MCF 10A (cell line): ENCODE measurements around the gene KCNN1. TPM values are rescaled to one million over a fixed set of nuclear protein-coding genes. Genes with fewer than 3 reads are reported as not detected.
A peak's percentile ranks its signal among the peaks of the same experiment; 100 is the strongest.

Experiments
- BruUV-seq: library from RNA; stranded (reverse); fragments of 400-500 nt; replicated peaks from 2 replicates; lab custom pipeline; 2021; lab: Mats Ljungman, UMichigan
- CTCF ChIA-PET: fragments of 300-600 bp; sonication (Branson Sonifier 250); formaldehyde crosslinking; extraction: SDS; loops from one replicate; lab custom pipeline; 2021; ENCODE audit warnings: antibody characterized with exemption, inconsistent platforms; lab: Yijun Ruan, JAX
- POLR2A ChIA-PET: fragments of 300-600, 350-650 bp; sonication (Branson Sonifier 250); formaldehyde crosslinking; extraction: SDS; loops from one replicate; lab custom pipeline; 2020; ENCODE audit warnings: antibody characterized with exemption, inconsistent platforms; lab: Yijun Ruan, JAX
- DNase-seq: peaks from one replicate; pipeline ENCODE4 v3.0.0-alpha.2; 2018; ENCODE audit not compliant: unreplicated experiment
- H3K27ac Mint-ChIP-seq: one replicate; pipeline ENCODE4 v1.8.0; 2022; ENCODE audit warnings: mild to moderate bottlenecking, low read depth, mixed read lengths; ENCODE audit not compliant: unreplicated experiment
- H3K27me3 Mint-ChIP-seq: one replicate; pipeline ENCODE4 v1.8.0; 2022; ENCODE audit warnings: mixed read lengths; ENCODE audit not compliant: insufficient read depth, unreplicated experiment
- H3K36me3 Mint-ChIP-seq: one replicate; pipeline ENCODE4 v1.8.0; 2022; ENCODE audit warnings: mild to moderate bottlenecking, moderate library complexity, mixed read lengths; ENCODE audit not compliant: insufficient read depth, unreplicated experiment
- H3K4me1 Mint-ChIP-seq: one replicate; pipeline ENCODE4 v1.8.0; 2022; ENCODE audit warnings: mixed read lengths; ENCODE audit not compliant: insufficient read depth, unreplicated experiment
- H3K4me3 Mint-ChIP-seq: one replicate; pipeline ENCODE4 v1.8.0; 2022; ENCODE audit warnings: mild to moderate bottlenecking, moderate library complexity, mixed read lengths; ENCODE audit not compliant: unreplicated experiment
- H3K9me3 Mint-ChIP-seq: one replicate; pipeline ENCODE4 v1.8.0; 2022; ENCODE audit warnings: mixed read lengths; ENCODE audit not compliant: unreplicated experiment
- CTCF ChIP-seq: fragments of 200-600 bp; IDR thresholded peaks from one replicate; pipeline ENCODE4 v1.8.0; 2022; ENCODE audit warnings: antibody characterized with exemption, mild to moderate bottlenecking; ENCODE audit not compliant: unreplicated experiment
- intact Hi-C: fragments of 100-400 bp; cut with micrococcal nuclease; formaldehyde crosslinking; loops from 2 replicates; pipeline ENCODE4 v1.14.1; 2022
- total RNA-seq: library from RNA; stranded (reverse); gene quantifications from 2 replicates; pipeline ENCODE4 v1.2.3, GENCODE V29; 2022

Gene KCNN1
- total RNA-seq, 1 experiment from 2014 or later, result not detected

- no peak overlapping the region for H3K4me3 Mint-ChIP-seq
- no peak for DNase-seq
- no peaks in the 10 kb centered on the region for H3K27me3 Mint-ChIP-seq
- no peaks in the 10 kb centered on the region for H3K9me3 Mint-ChIP-seq
- no peak for TF ChIP-seq CTCF
- POLR2A ChIA-PET, result no interaction called here
- no peak overlapping the region for H3K27ac Mint-ChIP-seq
- BruUV-seq, result no TSS peak
- no peaks in the 10 kb centered on the region for H3K36me3 Mint-ChIP-seq
- no peaks in the 10 kb centered on the region for H3K4me1 Mint-ChIP-seq
- CTCF ChIA-PET, result interaction anchor here (0.6 to 1.5 kb wide), 3 partner anchors 12 to 506 kb away, joined by 3 to 8 read pairs (median 6); partner anchors contain the start of gene MVB12A
- intact Hi-C loops, result no loop called here
Observed at GRCh38 chr19:17926044-17926443, 40.9 kb upstream of the KCNN1 start.

GRCh38 chr19:17929056-17929455, 37.9 kb upstream of the KCNN1 start:
- POLR2A ChIA-PET, result interaction anchor here (1.1 to 6.3 kb wide), 3 partner anchors 58 to 68 kb away, joined by 3 to 223 read pairs (median 71); partner anchors contain the start of genes RPL18A and SLC5A5
- no peak for TF ChIP-seq CTCF
- intact Hi-C loops, result no loop called here
- Mint-ChIP-seq H3K36me3 (no peaks in the 10 kb centered on the region), H3K4me3 (no peak overlapping the region), H3K27me3 (no peaks in the 10 kb centered on the region), H3K9me3 (no peaks in the 10 kb centered on the region), H3K27ac (no peak overlapping the region), H3K4me1 (peaks cover 6% of the 10 kb centered on the region)
- DNase-seq, result no peak
- CTCF ChIA-PET, result interaction anchor here (4.6 to 4.8 kb wide), 2 partner anchors 59 to 69 kb away, joined by 58 to 90 read pairs; partner anchors contain the start of genes RPL18A and SLC5A5
- BruUV-seq, result no TSS peak

- ChIA-PET POLR2A (interaction anchor here (0.9 to 6.3 kb wide), 9 partner anchors 26 to 379 kb away, joined by 3 to 223 read pairs (median 15); partner anchors contain the start of genes RPL18A and SLC5A5), CTCF (interaction anchor here (0.7 to 4.8 kb wide), 11 partner anchors 26 to 76 kb away, joined by 3 to 90 read pairs (median 7); partner anchors contain the start of genes RPL18A and SLC5A5)
- intact Hi-C loops, result loop anchor here (1.0 kb wide), 2 partner anchors 61 to 72 kb away; partner anchors contain the start of gene RPL18A
- peaks cover 7% of the 10 kb centered on the region for H3K36me3 Mint-ChIP-seq
- no peaks in the 10 kb centered on the region for H3K27me3 Mint-ChIP-seq
- BruUV-seq, result no TSS peak
- no peak for TF ChIP-seq CTCF
- no peak for DNase-seq
- peak overlapping the region; percentile 95 for H3K4me3 Mint-ChIP-seq
- no peak overlapping the region for H3K27ac Mint-ChIP-seq
- no peaks in the 10 kb centered on the region for H3K9me3 Mint-ChIP-seq
- H3K4me1 Mint-ChIP-seq, result peaks cover 6% of the 10 kb centered on the region
Observed at GRCh38 chr19:17931532-17932191, 35.2 kb upstream of the KCNN1 start.
